ENCODE results near the gene CDRT15.

CDRT15 gene

GRCh38 chr17:14202388-14203166, 34.1 kb downstream of the CDRT15 start:
- DNase-seq (ENCODE audit: low read depth): no peak
- no peak for TF ChIP-seq CTCF (conservative IDR thresholded peaks at IDR 0.05; ENCODE audit: low read depth, low read length)
- no peak overlapping the region for H3K4me3 ChIP-seq (ENCODE audit: low read depth, low read length)

DNA sequence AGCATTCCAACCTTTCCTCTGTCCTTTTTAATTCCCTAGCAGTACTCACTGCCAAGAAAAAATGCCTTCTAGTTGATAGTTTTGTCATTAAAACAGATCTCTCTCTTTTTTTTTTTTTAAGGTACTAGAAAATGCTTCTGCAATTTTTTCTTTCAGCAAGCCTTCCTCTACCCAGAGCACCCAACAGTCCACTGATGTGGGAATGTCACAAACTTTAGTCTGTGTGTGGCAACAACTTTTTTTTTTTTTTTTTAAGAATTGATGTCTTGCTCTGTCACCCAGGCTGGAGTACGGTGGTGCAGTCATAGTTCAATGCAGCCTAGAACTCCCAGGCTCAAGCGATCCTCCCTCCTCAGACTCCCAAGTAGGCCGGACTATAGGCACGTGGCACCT, 34.7 kb downstream of the CDRT15 start:
- TF ChIP-seq CTCF (conservative IDR thresholded peaks at IDR 0.05; ENCODE audit: low read depth, low read length): no peak
- no peak overlapping the region for H3K4me3 ChIP-seq (ENCODE audit: low read depth, low read length)

GRCh38 chr17:14201021-14201987, 35.4 kb downstream of the CDRT15 start:
- TF ChIP-seq CTCF (conservative IDR thresholded peaks at IDR 0.05; ENCODE audit: low read depth, low read length): no peak
- no peak overlapping the region for H3K4me3 ChIP-seq (ENCODE audit: low read depth, low read length)
- peak; percentile 15 for DNase-seq (ENCODE audit: low read depth)

More for the DNA sequence above, 34.7 kb downstream of the CDRT15 start:
- no peak for DNase-seq (ENCODE audit: low read depth)

- no peak for TF ChIP-seq CTCF (conservative IDR thresholded peaks at IDR 0.05; ENCODE audit: low read depth, low read length)
- H3K4me3 ChIP-seq (ENCODE audit: low read depth, low read length): no peak overlapping the region
- no peak for DNase-seq (ENCODE audit: low read depth)
Measured at GRCh38 chr17:14200354-14200753, 36.3 kb downstream of the CDRT15 start.

DNA sequence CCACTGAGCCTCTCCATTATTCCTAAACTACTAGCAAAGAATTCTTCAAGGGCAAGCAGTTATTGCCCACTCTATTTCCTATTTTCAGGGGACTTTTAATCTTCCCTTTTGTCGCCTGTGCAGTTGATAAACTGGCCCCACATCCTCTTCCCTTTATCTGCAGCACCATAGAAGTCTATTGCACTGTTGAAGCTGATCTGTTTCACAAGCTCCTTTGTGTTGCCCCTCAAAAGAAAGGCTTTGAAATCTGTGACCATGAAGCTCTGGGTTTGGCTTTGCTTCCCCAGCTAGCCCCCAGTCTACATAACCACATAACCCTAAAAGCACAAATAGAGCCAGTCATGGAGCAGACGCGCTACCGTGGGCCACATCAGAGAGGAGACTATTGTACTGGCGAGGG, 37.1 kb downstream of the CDRT15 start:
- no peak for TF ChIP-seq CTCF (conservative IDR thresholded peaks at IDR 0.05; ENCODE audit: low read depth, low read length)
- DNase-seq (ENCODE audit: low read depth): no peak
- no peak overlapping the region for H3K4me3 ChIP-seq (ENCODE audit: low read depth, low read length)

DNA sequence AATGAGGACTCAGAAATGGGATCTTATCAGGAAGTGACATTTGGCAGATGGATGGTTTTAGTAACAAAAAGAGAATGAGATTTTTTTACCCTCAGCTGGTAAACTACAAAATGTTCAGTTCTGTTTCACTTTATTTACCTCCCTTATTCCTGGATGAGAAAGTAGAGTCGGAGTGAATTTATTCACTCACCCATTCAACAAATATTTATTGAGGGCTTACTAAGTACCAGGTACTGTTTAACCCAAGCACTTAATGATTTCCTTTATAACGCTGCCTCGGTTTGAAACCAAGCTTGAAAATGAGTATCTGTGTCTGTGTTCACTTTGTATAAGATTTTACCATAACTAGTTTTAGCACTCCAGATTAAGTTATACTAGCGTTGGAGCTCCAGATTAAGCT, 38.1 kb downstream of the CDRT15 start:
- DNase-seq (ENCODE audit: low read depth): no peak
- TF ChIP-seq CTCF (conservative IDR thresholded peaks at IDR 0.05; ENCODE audit: low read depth, low read length): no peak
- H3K4me3 ChIP-seq (ENCODE audit: low read depth, low read length): no peak overlapping the region
